DND-41 (cell line): ENCODE measurements around the gene CRAMP1.
"Not testable (repeated sequence)": the region's sequence is repeated elsewhere in the genome, so short reads cannot be mapped to it uniquely, and the experiment has no call there.

ENCODE experiments used
- ATAC-seq: fragments of 200-7000 bp; cut with Tn5 transposase; 3 replicates; pipeline ENCODE4 v1.9.1; 2021; ENCODE audit warnings: low read depth; ENCODE audit not compliant: insufficient read depth
- DNase-seq: peaks from one replicate; pipeline ENCODE4 v3.0.0-alpha.2; 2020
- H2AFZ ChIP-seq: 2 replicates; pipeline ENCODE4 v1.6.0; 2012; ENCODE audit warnings: low read depth, low read length
- H3K27ac ChIP-seq: 2 replicates; pipeline ENCODE4 v1.5.1; 2012; ENCODE audit warnings: low read length, inconsistent platforms
- H3K27me3 ChIP-seq: fragments of 200-600 bp; sonication (generic); 2 replicates; pipeline ENCODE4 v1.6.0; 2012; ENCODE audit warnings: low read length, mild to moderate bottlenecking, inconsistent platforms; ENCODE audit not compliant: insufficient read depth, poor library complexity
- H3K36me3 ChIP-seq: 2 replicates; pipeline ENCODE4 v1.5.1; 2012; ENCODE audit warnings: low read length, inconsistent platforms; ENCODE audit not compliant: insufficient read depth
- H3K4me1 ChIP-seq: 2 replicates; pipeline ENCODE4 v1.5.1; 2012; ENCODE audit warnings: mild to moderate bottlenecking, low read length; ENCODE audit not compliant: insufficient read depth
- H3K4me2 ChIP-seq: 2 replicates; pipeline ENCODE4 v1.6.0; 2012; ENCODE audit warnings: mild to moderate bottlenecking, moderate library complexity, low read length, inconsistent platforms; ENCODE audit not compliant: insufficient read depth
- H3K4me3 ChIP-seq, 2 experiments: fragments of 200-600 bp in 1 of 2; shearing (Covaris generic) in 1 of 2; 2 replicates each; pipeline ENCODE4 v1.5.1; 2012 to 2016; ENCODE audit warnings: inconsistent platforms in 2 of 2, low read length in 2 of 2, mild to moderate bottlenecking in 2 of 2, low read depth in 1 of 2, moderate library complexity in 1 of 2
- H3K79me2 ChIP-seq: 2 replicates; pipeline ENCODE4 v1.6.0; 2012; ENCODE audit warnings: low read length, inconsistent platforms; ENCODE audit not compliant: insufficient read depth
- H3K9ac ChIP-seq: 2 replicates; pipeline ENCODE4 v1.6.0; 2012; ENCODE audit warnings: low read depth, mild to moderate bottlenecking, inconsistent platforms, low read length, moderate library complexity
- H3K9me3 ChIP-seq: 2 replicates; pipeline ENCODE4 v1.5.1; 2012; ENCODE audit warnings: low read length, moderate library complexity, mild to moderate bottlenecking, inconsistent platforms; ENCODE audit not compliant: insufficient read depth, severe bottlenecking
- H4K20me1 ChIP-seq: 2 replicates; pipeline ENCODE4 v1.6.0; 2012; ENCODE audit warnings: low read length; ENCODE audit not compliant: insufficient read depth
- CTCF ChIP-seq: IDR thresholded peaks from 2 replicates; pipeline ENCODE4 v1.5.1; 2012; ENCODE audit warnings: borderline replicate concordance, low read length, moderate library complexity, mild to moderate bottlenecking; ENCODE audit not compliant: poor library complexity, severe bottlenecking; ENCODE audit errors: extremely low read depth
- EZH2 ChIP-seq: IDR thresholded peaks from 3 replicates; pipeline ENCODE4 v1.6.1; 2012; ENCODE audit warnings: borderline replicate concordance, low read depth, mild to moderate bottlenecking, moderate library complexity, low read length, inconsistent platforms; ENCODE audit not compliant: severe bottlenecking

CRAMP1 gene

DNA sequence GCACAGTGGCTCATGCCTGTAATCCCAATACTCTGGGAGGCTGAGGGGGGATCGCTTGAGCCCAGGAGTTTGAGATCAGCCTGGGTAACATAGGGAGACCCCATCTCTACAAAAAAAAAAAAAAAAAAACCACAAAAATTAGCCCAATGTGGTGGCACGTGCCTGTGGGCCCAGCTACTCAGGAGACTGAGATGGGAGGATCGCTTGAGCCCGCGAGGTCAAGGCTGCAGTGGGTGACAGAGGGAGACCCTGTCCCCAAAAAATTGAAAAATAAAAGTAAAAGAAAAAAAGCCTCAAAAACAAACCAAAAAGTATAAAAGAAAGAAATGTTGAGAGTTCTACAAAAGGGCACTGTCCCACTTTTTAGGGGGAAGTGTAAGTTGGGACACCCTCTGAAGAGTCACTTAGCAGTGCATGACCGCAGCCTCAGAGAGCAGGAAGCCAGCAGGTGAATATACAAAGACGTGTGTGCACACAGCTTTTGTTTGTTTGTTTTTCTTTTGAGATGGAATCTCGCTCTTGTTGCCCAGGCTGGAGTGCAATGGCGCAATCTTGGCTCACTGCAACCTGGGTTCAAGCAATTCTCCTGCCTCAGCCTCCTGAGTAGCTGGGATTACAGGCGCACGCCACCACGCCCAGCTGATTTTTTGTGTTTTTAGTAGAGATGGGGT lies 107.5 kb downstream of the CRAMP1 start:
- not testable (repeated sequence) for H3K9me3 ChIP-seq, ATAC-seq, H3K27ac ChIP-seq, H3K4me3 ChIP-seq, H3K4me2 ChIP-seq, DNase-seq, H2AFZ ChIP-seq, H3K9ac ChIP-seq, H3K27me3 ChIP-seq
- peaks cover 23% of the 10 kb centered on the region for H3K4me1 ChIP-seq
- H4K20me1 ChIP-seq: peaks cover 26% of the 10 kb centered on the region
- peaks cover 52% of the 10 kb centered on the region for H3K79me2 ChIP-seq
- H3K36me3 ChIP-seq: peaks cover 16% of the 10 kb centered on the region

DNA sequence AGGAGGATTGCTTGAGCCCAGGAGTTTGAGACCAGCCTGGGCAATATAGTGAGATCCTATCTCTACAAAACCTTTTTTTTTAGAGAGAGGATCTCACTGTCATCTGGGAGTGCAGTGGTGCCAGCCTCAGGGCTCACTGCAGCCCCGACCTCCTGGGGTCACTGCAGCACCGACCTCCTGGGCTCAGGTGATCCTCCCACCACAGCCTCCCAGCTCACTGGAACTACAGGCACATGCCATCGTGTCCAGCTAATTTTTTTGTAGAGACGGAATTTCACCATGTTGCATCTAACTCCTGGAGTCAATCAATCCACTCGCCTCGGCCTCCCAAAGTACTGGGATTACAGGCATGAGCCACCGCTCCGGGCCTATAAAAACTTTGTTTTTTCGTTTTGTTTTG lies 109.2 kb downstream of the CRAMP1 start:
- Histone ChIP-seq H3K9ac (no peak overlapping the region), H3K27me3 (no peaks in the 10 kb centered on the region), H4K20me1 (peaks cover 22% of the 10 kb centered on the region), H3K36me3 (peaks cover 18% of the 10 kb centered on the region), H2AFZ (no peak overlapping the region), H3K4me3 (no peak overlapping the region), H3K4me1 (peaks cover 23% of the 10 kb centered on the region), H3K4me2 (no peak overlapping the region; the same call in 1 of the 2 replicates), H3K79me2 (peaks cover 38% of the 10 kb centered on the region), H3K27ac (no peak overlapping the region), H3K9me3 (no peaks in the 10 kb centered on the region)
- DNase-seq: no peak
- TF ChIP-seq CTCF (no peak), EZH2 (no peak)
- no peak for ATAC-seq

- Histone ChIP-seq H2AFZ (no peak overlapping the region), H3K4me3 (no peak overlapping the region), H3K4me2 (no peak overlapping the region), H3K27ac (0 out of 2 replicates have a peak overlapping the region, but pooled peaks have one; percentile 37), H3K9me3 (no peaks in the 10 kb centered on the region), H3K4me1 (peaks cover 23% of the 10 kb centered on the region), H3K79me2 (peaks cover 35% of the 10 kb centered on the region), H4K20me1 (peaks cover 39% of the 10 kb centered on the region), H3K27me3 (no peaks in the 10 kb centered on the region), H3K36me3 (peaks cover 39% of the 10 kb centered on the region), H3K9ac (no peak overlapping the region)
- no peak for TF ChIP-seq EZH2
- peak; percentile 77 for TF ChIP-seq CTCF
- DNase-seq (peak; percentile 38), ATAC-seq (no peak)
These were observed 111.4 kb downstream of the CRAMP1 start for GRCh38 chr16:1723450-1724147.

DNA sequence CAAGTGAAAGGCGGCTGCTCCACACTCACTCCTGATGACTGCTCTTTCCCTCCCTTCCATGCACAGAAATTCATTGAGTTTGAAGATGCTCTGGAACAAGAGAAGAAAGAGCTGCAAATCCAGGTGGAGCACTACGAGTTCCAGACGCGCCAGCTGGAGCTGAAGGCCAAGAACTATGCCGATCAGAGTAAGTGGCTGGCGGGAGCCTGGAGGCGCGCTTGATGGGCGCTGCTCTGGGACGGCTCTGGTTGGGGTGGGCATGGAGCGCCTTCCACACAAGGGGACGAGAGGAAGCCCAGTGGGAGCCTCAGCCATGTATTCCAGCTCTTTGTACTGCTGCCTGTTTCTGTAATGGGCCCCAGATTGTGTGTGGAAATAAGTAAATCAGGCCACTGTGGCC lies 112.3 kb downstream of the CRAMP1 start:
- Histone ChIP-seq H3K36me3 (peaks cover 48% of the 10 kb centered on the region), H4K20me1 (peaks cover 35% of the 10 kb centered on the region), H3K4me3 (no peak overlapping the region), H3K79me2 (peaks cover 26% of the 10 kb centered on the region), H3K4me1 (peaks cover 23% of the 10 kb centered on the region), H2AFZ (no peak overlapping the region), H3K9ac (no peak overlapping the region), H3K27me3 (no peaks in the 10 kb centered on the region), H3K4me2 (no peak overlapping the region), H3K27ac (no peak overlapping the region), H3K9me3 (no peaks in the 10 kb centered on the region)
- TF ChIP-seq EZH2 (no peak), CTCF (no peak)
- no peak for ATAC-seq
- DNase-seq: no peak
